PC-3 (cell line): ENCODE data around the gene DIS3L. TPM values are rescaled to one million over a fixed set of nuclear protein-coding genes. Genes with fewer than 3 reads are reported as not detected.
"Not testable (repeated sequence)": the region's sequence is repeated elsewhere in the genome, so short reads cannot be mapped to it uniquely, and the experiment has no call there.

Source experiments
- ATAC-seq: fragments of 200-7000 bp; cut with Tn5 transposase; 2 replicates; pipeline ENCODE4 v1.9.1; 2020; ENCODE audit warnings: mild to moderate bottlenecking, moderate library complexity
- BruUV-seq: library from RNA; stranded (reverse); fragments of 400-500 nt; replicated peaks from 2 replicates; lab custom pipeline; 2021; lab: Mats Ljungman, UMichigan
- CTCF ChIA-PET: fragments of 300-600 bp; sonication (Branson Sonifier 250); formaldehyde crosslinking; loops from one replicate; lab custom pipeline; 2022; ENCODE audit warnings: antibody characterized with exemption; lab: Charles Lee
- POLR2A ChIA-PET: fragments of 300-600 bp; sonication (Branson Sonifier 250); formaldehyde crosslinking; loops from one replicate; lab custom pipeline; 2022; ENCODE audit warnings: antibody characterized with exemption; ENCODE audit not compliant: unreplicated experiment; lab: Charles Lee
- DNase-seq: peaks from one replicate; pipeline ENCODE4 v3.0.0-alpha.2; 2015
- H2AFZ ChIP-seq: fragments of 300-600 bp; sonication (generic); 2 replicates; pipeline ENCODE4 v1.6.0; 2016; ENCODE audit warnings: antibody characterized with exemption, low read length
- H3F3A ChIP-seq: fragments of 300-600 bp; sonication (generic); one replicate; pipeline ENCODE4 v1.6.0; 2017; ENCODE audit warnings: antibody characterized with exemption, low read length, control low read depth, mild to moderate bottlenecking; ENCODE audit not compliant: unreplicated experiment
- H3K27ac ChIP-seq: fragments of 300-600 bp; sonication (generic); 2 replicates; pipeline ENCODE4 v1.5.1; 2016; ENCODE audit warnings: mild to moderate bottlenecking, low read length
- H3K27me3 ChIP-seq: fragments of 300-600 bp; sonication (generic); 2 replicates; pipeline ENCODE4 v1.6.1; 2016; ENCODE audit warnings: low read length, mixed read lengths
- H3K36me3 ChIP-seq: fragments of 300-600 bp; sonication (generic); 2 replicates; pipeline ENCODE4 v1.6.1; 2016; ENCODE audit warnings: low read depth, mixed run types, low read length, mixed read lengths
- H3K4me1 ChIP-seq: fragments of 300-600 bp; sonication (generic); 2 replicates; pipeline ENCODE4 v1.5.1; 2016; ENCODE audit warnings: low read length; ENCODE audit not compliant: insufficient read depth
- H3K4me2 ChIP-seq: fragments of 300-600 bp; sonication (generic); 2 replicates; pipeline ENCODE4 v1.6.0; 2016; ENCODE audit warnings: low read length
- H3K4me3 ChIP-seq: fragments of 300-600 bp; sonication (generic); 2 replicates; pipeline ENCODE4 v1.5.1; 2016; ENCODE audit warnings: mild to moderate bottlenecking, low read length, mixed read lengths
- H3K79me2 ChIP-seq: fragments of 300-600 bp; sonication (generic); 2 replicates; pipeline ENCODE4 v1.6.1; 2017; ENCODE audit warnings: low read length, mixed read lengths
- H3K9ac ChIP-seq: fragments of 300-600 bp; sonication (generic); 2 replicates; pipeline ENCODE4 v1.6.0; 2016; ENCODE audit warnings: mild to moderate bottlenecking, low read length
- H3K9me2 ChIP-seq: fragments of 300-600 bp; sonication (generic); replicated peaks from 2 replicates; pipeline ENCODE4 v1.6.1; 2016; ENCODE audit warnings: mixed run types, low read length, mixed read lengths
- H3K9me3 ChIP-seq: fragments of 300-600 bp; sonication (generic); 2 replicates; pipeline ENCODE4 v1.6.1; 2016; ENCODE audit warnings: low read length, mixed read lengths
- H4K20me1 ChIP-seq: fragments of 300-600 bp; sonication (generic); 2 replicates; pipeline ENCODE4 v1.6.1; 2016; ENCODE audit warnings: low read length, mixed read lengths
- EZH2 ChIP-seq: fragments of 300-600 bp; sonication (generic); IDR thresholded peaks from one replicate; pipeline ENCODE4 v1.6.1; 2017; ENCODE audit warnings: antibody characterized with exemption, mild to moderate bottlenecking, low read length; ENCODE audit not compliant: unreplicated experiment
- EZH2phosphoT487 ChIP-seq: fragments of 300-600 bp; sonication (generic); IDR thresholded peaks from 2 replicates; pipeline ENCODE4 v1.6.1; 2018; ENCODE audit warnings: mild to moderate bottlenecking, antibody characterized with exemption, low read length, borderline replicate concordance
- intact Hi-C: fragments of 100-400 bp; cut with micrococcal nuclease; formaldehyde crosslinking; loops from 2 replicates; pipeline ENCODE4 v1.9.0; 2023
- total RNA-seq: library from RNA; depleted of rRNA; stranded (reverse); fragments of >200 nt; gene quantifications from 2 replicates; pipeline ENCODE4 v1.2.3, GENCODE V29; 2014
- TF ChIP-seq, protein P1 (sequence below): fragments of 300-600 bp; sonication (generic); conservative IDR thresholded peaks from 2 replicates; pipeline ENCODE4 v1.5.1; 2017; ENCODE audit warnings: antibody characterized with exemption, low read depth, mild to moderate bottlenecking, low read length

The DIS3L gene
- total RNA-seq, 1 experiment from 2014 or later, result 18.7 TPM

DNA sequence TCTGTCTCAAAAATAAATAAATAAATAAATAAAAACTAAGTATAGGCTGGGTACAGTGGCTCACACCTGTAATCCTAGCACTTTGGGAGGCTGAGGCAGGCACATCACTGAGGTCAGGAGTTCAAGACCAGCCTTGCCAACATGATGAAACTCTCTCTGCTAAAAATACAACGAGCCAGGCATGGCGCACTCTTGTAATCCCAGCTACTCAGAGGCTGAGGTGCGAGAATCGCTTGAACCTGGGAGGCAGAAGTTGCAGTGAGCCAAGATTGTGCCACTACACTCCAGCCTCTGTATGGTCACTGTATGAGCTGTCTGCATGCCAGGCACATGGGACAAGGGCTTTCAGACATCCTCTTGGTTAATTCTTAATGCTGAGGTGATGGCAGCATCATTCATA is 34.4 kb downstream of the DIS3L start:
- Histone ChIP-seq H3K9me3 (no peaks in the 10 kb centered on the region), H3K27me3 (no peaks in the 10 kb centered on the region), H3K36me3 (peaks cover 12% of the 10 kb centered on the region; the same call in 1 of the 2 replicates), H2AFZ (no peak overlapping the region), H4K20me1 (no peaks in the 10 kb centered on the region), H3K9ac (no peak overlapping the region), H3K4me3 (no peak overlapping the region), H3K4me2 (no peak overlapping the region), H3K79me2 (no peaks in the 10 kb centered on the region), H3K27ac (no peak overlapping the region), H3K9me2 (no peaks in the 10 kb centered on the region), H3F3A (no peaks in the 10 kb centered on the region), H3K4me1 (no peaks in the 10 kb centered on the region)
- ATAC-seq (no peak), DNase-seq (no peak)
- ChIA-PET CTCF (no interaction called here), POLR2A (no interaction called here)
- TF ChIP-seq EZH2 (no peak), EZH2phosphoT487 (no peak)
- TF ChIP-seq, protein P1, sequence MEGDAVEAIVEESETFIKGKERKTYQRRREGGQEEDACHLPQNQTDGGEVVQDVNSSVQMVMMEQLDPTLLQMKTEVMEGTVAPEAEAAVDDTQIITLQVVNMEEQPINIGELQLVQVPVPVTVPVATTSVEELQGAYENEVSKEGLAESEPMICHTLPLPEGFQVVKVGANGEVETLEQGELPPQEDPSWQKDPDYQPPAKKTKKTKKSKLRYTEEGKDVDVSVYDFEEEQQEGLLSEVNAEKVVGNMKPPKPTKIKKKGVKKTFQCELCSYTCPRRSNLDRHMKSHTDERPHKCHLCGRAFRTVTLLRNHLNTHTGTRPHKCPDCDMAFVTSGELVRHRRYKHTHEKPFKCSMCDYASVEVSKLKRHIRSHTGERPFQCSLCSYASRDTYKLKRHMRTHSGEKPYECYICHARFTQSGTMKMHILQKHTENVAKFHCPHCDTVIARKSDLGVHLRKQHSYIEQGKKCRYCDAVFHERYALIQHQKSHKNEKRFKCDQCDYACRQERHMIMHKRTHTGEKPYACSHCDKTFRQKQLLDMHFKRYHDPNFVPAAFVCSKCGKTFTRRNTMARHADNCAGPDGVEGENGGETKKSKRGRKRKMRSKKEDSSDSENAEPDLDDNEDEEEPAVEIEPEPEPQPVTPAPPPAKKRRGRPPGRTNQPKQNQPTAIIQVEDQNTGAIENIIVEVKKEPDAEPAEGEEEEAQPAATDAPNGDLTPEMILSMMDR, result no peak
- no TSS peak for BruUV-seq
- intact Hi-C loops, result no loop called here

DNA sequence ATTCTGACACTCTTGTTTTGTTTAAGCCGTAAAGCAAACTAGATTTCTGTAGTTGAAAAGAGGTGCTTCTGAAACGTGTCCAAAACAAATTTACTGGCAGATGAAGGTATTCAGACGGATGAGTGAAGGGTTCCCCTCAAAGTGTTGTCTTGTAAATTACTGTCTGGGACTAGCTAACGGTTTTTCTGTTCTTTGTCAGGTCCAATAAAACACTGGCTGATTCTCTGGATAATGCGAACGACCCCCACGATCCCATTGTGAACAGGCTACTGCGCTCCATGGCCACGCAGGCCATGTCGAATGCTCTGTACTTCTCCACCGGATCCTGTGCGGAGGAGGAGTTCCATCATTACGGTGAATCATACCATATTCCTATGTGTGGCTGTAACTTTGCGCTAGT is 35.4 kb downstream of the DIS3L start:
- DNase-seq (no peak), ATAC-seq (no peak)
- Histone ChIP-seq H3F3A (no peaks in the 10 kb centered on the region), H3K36me3 (peaks cover 11% of the 10 kb centered on the region; the same call in 1 of the 2 replicates), H3K4me2 (no peak overlapping the region), H2AFZ (no peak overlapping the region), H3K27ac (no peak overlapping the region), H3K9ac (no peak overlapping the region), H3K9me2 (no peaks in the 10 kb centered on the region), H4K20me1 (no peaks in the 10 kb centered on the region), H3K27me3 (no peaks in the 10 kb centered on the region), H3K4me3 (no peak overlapping the region), H3K9me3 (no peaks in the 10 kb centered on the region), H3K4me1 (no peaks in the 10 kb centered on the region), H3K79me2 (no peaks in the 10 kb centered on the region)
- BruUV-seq, result no TSS peak
- intact Hi-C loops, result no loop called here
- ChIA-PET POLR2A (no interaction called here), CTCF (no interaction called here)
- TF ChIP-seq EZH2 (no peak), EZH2phosphoT487 (no peak)
- TF ChIP-seq, protein P1, result no peak

DNA sequence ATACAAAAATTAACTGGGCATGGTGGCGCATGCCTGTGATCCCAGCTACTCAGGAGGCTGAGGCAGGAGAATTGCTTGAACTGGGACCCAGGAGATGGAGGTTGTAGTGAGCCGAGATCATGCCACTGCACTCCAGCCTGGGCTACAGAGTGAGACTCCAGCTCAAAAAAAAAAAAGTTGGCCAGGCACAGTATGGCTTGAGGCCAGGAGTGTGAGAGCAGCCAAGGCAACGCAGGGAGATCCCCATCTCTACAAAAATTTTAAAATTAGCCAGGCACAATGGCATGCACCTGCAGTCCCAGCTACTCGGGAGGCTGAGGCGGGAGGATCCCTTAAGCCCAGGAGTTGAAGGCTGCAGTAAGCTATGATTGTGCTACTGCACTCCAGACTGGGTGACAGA is 55.2 kb downstream of the DIS3L start:
- H3K79me2 ChIP-seq, H3K27ac ChIP-seq, intact Hi-C loops, H3K27me3 ChIP-seq, H3K9ac ChIP-seq, H3K4me3 ChIP-seq, H3K9me2 ChIP-seq, ATAC-seq, H4K20me1 ChIP-seq, H2AFZ ChIP-seq, DNase-seq, H3K9me3 ChIP-seq, POLR2A ChIA-PET, H3K4me1 ChIP-seq, BruUV-seq, H3F3A ChIP-seq, H3K4me2 ChIP-seq, CTCF ChIA-PET: not testable (repeated sequence)
- peaks cover 11% of the 10 kb centered on the region; the same call in 1 of the 2 replicates for H3K36me3 ChIP-seq
